ENCODE data around the gene RGS3. TPM values are rescaled to one million over a fixed set of nuclear protein-coding genes. Genes with fewer than 3 reads are reported as not detected.

Gene RGS3
- polyA plus RNA-seq, 1 of the 3 experiments (the other 2 are of a cell fraction), result 50.6 TPM

- POLR2A ChIA-PET, result interaction anchor here (1.6 kb wide), 1 partner anchor 10 kb away, joined by 9 read pairs; no protein-coding TSS in a partner anchor
- Histone ChIP-seq H3K4me2 (no peak overlapping the region), H3K4me1 (ENCODE audit: control insufficient read depth in 1 of 2, insufficient read depth in 2 of 2, low read depth in 1 of 2, low read length in 1 of 2) (peaks cover 0 to 25% of the 10 kb centered on the region in 2 experiments; a peak in 2 of 4 replicates), H4K20me1 (ENCODE audit: insufficient read depth) (no peaks in the 10 kb centered on the region), H3K4me3 (ENCODE audit: low read depth in 2 of 2, low read length in 1 of 2) (no peak overlapping the region), H3K79me2 (ENCODE audit: insufficient read depth) (no peaks in the 10 kb centered on the region), H3K9me3 (no peaks in the 10 kb centered on the region), H3K27ac (ENCODE audit: low read depth in 2 of 2, low read length in 1 of 2) (peak overlapping the region in 1 of 2 experiments; percentile 77; a peak in 2 of 4 replicates), H3K36me3 (replicated peaks in 1 of 2; ENCODE audit: control insufficient read depth in 1 of 2, insufficient read depth in 2 of 2, low read length in 1 of 2) (no peaks in the 10 kb centered on the region), H3K27me3 (ENCODE audit: insufficient read depth) (no peaks in the 10 kb centered on the region), H2AFZ (ENCODE audit: low read depth) (no peak overlapping the region), H3F3A (replicated peaks; ENCODE audit: insufficient read depth) (no peaks in the 10 kb centered on the region), H3K9ac (no peak overlapping the region), H3K9me2 (no peaks in the 10 kb centered on the region)
- peak; percentile 36; the same call in 1 of the 2 replicates for TF ChIP-seq FOXJ3 (CRISPR knock-in tag; IDR thresholded peaks at IDR 0.05)
- no peak for TF ChIP-seq RFX5 (IDR thresholded peaks at IDR 0.05; ENCODE audit: low read length)
- peak in 1 of 2 experiments; percentile 59; a peak in 1 of 4 replicates for TF ChIP-seq EP300 (IDR thresholded peaks at IDR 0.05; ENCODE audit: borderline replicate concordance in 1 of 2, low read depth in 1 of 2, low read length in 1 of 2)
- TF ChIP-seq RCOR1 (IDR thresholded peaks at IDR 0.05; ENCODE audit: low read length), result 0 out of 2 replicates have a peak, but pooled peaks have one; percentile 31
- peak; percentile 60 for DNase-seq
- 63% methylated on average over 8 of the region's 8 CpGs for WGBS (ENCODE audit: low lambda C conversion rate)
- CTCF ChIA-PET, result interaction anchor here (0.7 to 4.1 kb wide), 6 partner anchors 10 to 117 kb away, joined by 3 to 16 read pairs (median 6); no protein-coding TSS in a partner anchor
Measured at GRCh38 chr9:113474360-113475028, 11.0 kb downstream of the RGS3 start.

DNA sequence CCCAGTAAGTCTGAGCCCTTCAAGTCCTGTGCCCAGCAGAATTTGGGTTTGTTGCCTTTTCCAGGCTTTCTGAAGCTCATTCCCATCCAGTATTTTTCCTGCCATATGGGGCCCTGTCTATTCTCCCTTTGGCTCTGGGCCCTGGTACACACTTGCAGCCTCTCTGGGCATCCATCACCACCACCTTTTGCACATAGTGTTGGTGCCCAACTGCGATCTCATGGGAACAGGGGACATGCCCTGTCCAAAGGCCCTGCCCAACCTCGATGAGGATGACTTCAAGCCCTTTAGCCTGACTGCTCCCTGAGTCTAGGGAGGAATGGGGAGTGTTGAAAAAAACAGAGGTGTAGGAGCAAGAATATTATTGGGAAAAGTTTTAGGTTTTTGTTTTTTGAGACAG, 11.5 kb downstream of the RGS3 start:
- H3K4me3 ChIP-seq (ENCODE audit: low read depth in 2 of 2, low read length in 1 of 2), result no peak overlapping the region
- H3K27ac ChIP-seq (ENCODE audit: low read depth in 2 of 2, low read length in 1 of 2), result peak overlapping the region in 1 of 2 experiments; percentile 77; a peak in 2 of 4 replicates
- CTCF ChIA-PET, result interaction anchor here (1.0 to 4.1 kb wide), 4 partner anchors 10 to 117 kb away, joined by 3 to 16 read pairs (median 12); no protein-coding TSS in a partner anchor
- DNase-seq, result no peak
- POLR2A ChIA-PET, result interaction anchor here (1.6 kb wide), 1 partner anchor 9 kb away, joined by 9 read pairs; no protein-coding TSS in a partner anchor
- no peaks in the 10 kb centered on the region for H3K27me3 ChIP-seq (ENCODE audit: insufficient read depth)
- peaks cover 0 to 26% of the 10 kb centered on the region in 2 experiments; a peak in 2 of 4 replicates for H3K4me1 ChIP-seq (ENCODE audit: control insufficient read depth in 1 of 2, insufficient read depth in 2 of 2, low read depth in 1 of 2, low read length in 1 of 2)
- no peak overlapping the region for H3K9ac ChIP-seq
- no peaks in the 10 kb centered on the region for H4K20me1 ChIP-seq (ENCODE audit: insufficient read depth)
- no peaks in the 10 kb centered on the region for H3K36me3 ChIP-seq (replicated peaks in 1 of 2; ENCODE audit: control insufficient read depth in 1 of 2, insufficient read depth in 2 of 2, low read length in 1 of 2)
- WGBS (ENCODE audit: low lambda C conversion rate), result 82% methylated on average over 2 of the region's 2 CpGs
- H3F3A ChIP-seq (replicated peaks; ENCODE audit: insufficient read depth), result no peaks in the 10 kb centered on the region
- H3K9me3 ChIP-seq, result no peaks in the 10 kb centered on the region
- H3K79me2 ChIP-seq (ENCODE audit: insufficient read depth), result no peaks in the 10 kb centered on the region
- H3K4me2 ChIP-seq, result no peak overlapping the region
- H2AFZ ChIP-seq (ENCODE audit: low read depth), result no peak overlapping the region
- H3K9me2 ChIP-seq, result no peaks in the 10 kb centered on the region
- TF ChIP-seq MEF2A (IDR thresholded peaks at IDR 0.05; ENCODE audit: borderline replicate concordance, low read depth), result no peak
- no peak for TF ChIP-seq SMC3 (IDR thresholded peaks at IDR 0.05; ENCODE audit: low read depth, low read length)
- no peak for TF ChIP-seq FOXJ3 (CRISPR knock-in tag; IDR thresholded peaks at IDR 0.05)
- no peak for TF ChIP-seq TCF12 (IDR thresholded peaks at IDR 0.05)
- TF ChIP-seq USF1 (IDR thresholded peaks at IDR 0.05; ENCODE audit: borderline replicate concordance, low read depth), result no peak
- TF ChIP-seq, protein P1, sequence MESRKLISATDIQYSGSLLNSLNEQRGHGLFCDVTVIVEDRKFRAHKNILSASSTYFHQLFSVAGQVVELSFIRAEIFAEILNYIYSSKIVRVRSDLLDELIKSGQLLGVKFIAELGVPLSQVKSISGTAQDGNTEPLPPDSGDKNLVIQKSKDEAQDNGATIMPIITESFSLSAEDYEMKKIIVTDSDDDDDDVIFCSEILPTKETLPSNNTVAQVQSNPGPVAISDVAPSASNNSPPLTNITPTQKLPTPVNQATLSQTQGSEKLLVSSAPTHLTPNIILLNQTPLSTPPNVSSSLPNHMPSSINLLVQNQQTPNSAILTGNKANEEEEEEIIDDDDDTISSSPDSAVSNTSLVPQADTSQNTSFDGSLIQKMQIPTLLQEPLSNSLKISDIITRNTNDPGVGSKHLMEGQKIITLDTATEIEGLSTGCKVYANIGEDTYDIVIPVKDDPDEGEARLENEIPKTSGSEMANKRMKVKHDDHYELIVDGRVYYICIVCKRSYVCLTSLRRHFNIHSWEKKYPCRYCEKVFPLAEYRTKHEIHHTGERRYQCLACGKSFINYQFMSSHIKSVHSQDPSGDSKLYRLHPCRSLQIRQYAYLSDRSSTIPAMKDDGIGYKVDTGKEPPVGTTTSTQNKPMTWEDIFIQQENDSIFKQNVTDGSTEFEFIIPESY (IDR thresholded peaks at IDR 0.05; ENCODE audit: borderline replicate concordance, low read depth), result no peak
- TF ChIP-seq TAF1 (IDR thresholded peaks at IDR 0.05; ENCODE audit: borderline replicate concordance, low read depth, low read length), result no peak
- no peak for TF ChIP-seq USF2 (IDR thresholded peaks at IDR 0.05; ENCODE audit: borderline replicate concordance, low read depth, low read length)
- no peak for TF ChIP-seq RCOR1 (IDR thresholded peaks at IDR 0.05; ENCODE audit: low read length)
- no peak for TF ChIP-seq GABPA (IDR thresholded peaks at IDR 0.05; ENCODE audit: low read depth)
- no peak for TF ChIP-seq NFIC (IDR thresholded peaks at IDR 0.05; ENCODE audit: borderline replicate concordance)
- no peak for TF ChIP-seq EZH2phosphoT487 (IDR thresholded peaks at IDR 0.05; ENCODE audit: borderline replicate concordance, low read depth)
- TF ChIP-seq FOXM1 (IDR thresholded peaks at IDR 0.05; ENCODE audit: low read depth), result no peak
- TF ChIP-seq REST (IDR thresholded peaks at IDR 0.05; ENCODE audit: low read depth, low read length), result no peak
- no peak for TF ChIP-seq YY1 (IDR thresholded peaks at IDR 0.05; ENCODE audit: low read depth)
- TF ChIP-seq CHD2 (IDR thresholded peaks at IDR 0.05; ENCODE audit: low read length, partially characterized antibody), result no peak
